HG02938 (cell line): ENCODE measurements around the gene TCN2.
"Not testable (repeated sequence)": the region's sequence is repeated elsewhere in the genome, so short reads cannot be mapped to it uniquely, and the experiment has no call there.

Experiments
- ATAC-seq: cut with Tn5 transposase; IDR thresholded peaks from one replicate; pipeline ENCODE4 v1.9.1; 2021; ENCODE audit warnings: mild to moderate bottlenecking, moderate library complexity; ENCODE audit not compliant: unreplicated experiment

TCN2 gene

GRCh38 chr22:30606455-30607299 is at the start of gene TCN2:
TCN2 (plus strand) TSS chr22:30607174; CDS start chr22:30607332, 158 bp downstream.
- no peak for ATAC-seq

GRCh38 chr22:30557243-30557642 is 49.7 kb upstream of the TCN2 start:
- ATAC-seq = no peak

DNA sequence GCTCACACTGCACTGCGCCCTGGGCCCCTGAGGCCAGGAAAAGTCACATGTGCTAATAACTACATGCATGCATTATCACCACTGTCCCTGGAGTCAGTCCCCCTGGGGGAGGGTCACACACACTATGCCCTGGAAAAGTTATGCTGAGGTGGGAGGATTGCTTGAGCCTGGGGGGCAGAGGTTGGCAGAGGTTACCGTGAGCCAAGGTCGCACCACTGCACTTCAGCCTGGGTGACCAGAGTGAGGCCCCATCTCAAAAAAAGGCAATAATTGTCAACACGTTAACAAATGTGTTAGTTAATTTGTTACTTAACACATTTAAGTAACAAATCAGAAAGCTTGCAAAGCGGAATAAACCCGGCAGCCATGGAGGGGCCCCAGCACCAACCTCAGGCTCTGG is 47.1 kb upstream of the TCN2 start:
- ATAC-seq = no peak

GRCh38 chr22:30560643-30561202 is 46.3 kb upstream of the TCN2 start:
- ATAC-seq = not testable (repeated sequence)

DNA sequence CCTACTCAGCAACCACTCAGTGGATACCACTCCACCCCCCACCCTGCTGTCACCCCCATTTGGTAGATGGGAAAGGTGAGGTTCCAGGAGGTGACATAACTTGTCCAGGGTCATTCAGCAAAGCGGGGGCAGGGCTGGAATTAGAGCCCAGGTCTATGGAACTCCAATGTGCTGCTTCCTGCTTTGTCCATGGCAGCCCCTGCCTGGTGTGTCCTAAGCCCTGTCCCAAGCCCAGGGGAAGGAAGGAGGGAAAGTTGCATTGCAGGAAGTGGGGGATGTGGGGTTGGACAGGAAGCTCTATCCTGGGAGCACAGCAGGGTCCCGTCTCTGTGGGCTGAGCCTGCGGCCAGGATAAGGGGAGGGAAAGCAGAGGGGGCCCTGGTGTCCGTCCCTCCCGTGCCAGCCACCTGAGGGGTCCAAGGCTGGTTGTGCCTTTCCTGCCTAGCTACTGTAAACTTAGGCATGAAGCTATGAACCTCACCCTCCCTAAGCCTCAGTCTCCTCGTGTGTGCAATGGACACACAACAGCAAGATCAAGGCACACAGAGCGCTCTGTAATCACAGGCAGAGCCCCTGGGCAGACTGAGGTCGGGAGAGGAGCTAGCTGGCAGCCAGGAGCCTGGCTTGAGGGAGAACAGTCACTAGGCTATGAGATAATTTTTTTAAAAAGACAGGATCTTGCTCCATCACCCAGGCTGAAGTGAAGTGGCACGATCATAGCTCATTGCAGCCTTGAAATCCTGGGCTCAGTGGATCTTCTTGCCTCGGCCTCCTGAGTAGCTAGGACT is 45.4 kb upstream of the TCN2 start:
- ATAC-seq = no peak

GRCh38 chr22:30562366-30562765 is 44.6 kb upstream of the TCN2 start:
- ATAC-seq = no peak

GRCh38 chr22:30564045-30564760 is 42.8 kb upstream of the TCN2 start:
- no peak for ATAC-seq

GRCh38 chr22:30564761-30565119 is 42.2 kb upstream of the TCN2 start:
- ATAC-seq = no peak

DNA sequence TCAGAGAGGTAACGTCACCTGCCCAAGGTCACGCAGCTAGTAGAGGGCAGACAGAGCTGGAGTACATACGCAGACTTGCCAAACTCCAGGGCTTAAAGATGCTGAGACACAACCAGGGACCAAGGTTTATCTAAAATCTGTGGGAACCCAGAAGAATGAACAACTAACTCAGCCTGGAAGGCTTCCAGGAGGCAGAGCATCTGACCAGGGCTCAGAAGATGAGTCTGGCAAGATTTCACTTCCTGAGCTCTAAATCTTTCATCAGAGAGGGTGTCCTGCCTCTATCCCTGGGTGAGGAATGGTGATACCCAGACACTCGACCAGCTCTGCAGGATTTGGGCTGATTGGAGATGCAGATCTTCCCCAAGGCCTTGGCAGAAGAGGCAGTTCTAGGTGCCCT is 41.6 kb upstream of the TCN2 start:
- ATAC-seq = no peak

DNA sequence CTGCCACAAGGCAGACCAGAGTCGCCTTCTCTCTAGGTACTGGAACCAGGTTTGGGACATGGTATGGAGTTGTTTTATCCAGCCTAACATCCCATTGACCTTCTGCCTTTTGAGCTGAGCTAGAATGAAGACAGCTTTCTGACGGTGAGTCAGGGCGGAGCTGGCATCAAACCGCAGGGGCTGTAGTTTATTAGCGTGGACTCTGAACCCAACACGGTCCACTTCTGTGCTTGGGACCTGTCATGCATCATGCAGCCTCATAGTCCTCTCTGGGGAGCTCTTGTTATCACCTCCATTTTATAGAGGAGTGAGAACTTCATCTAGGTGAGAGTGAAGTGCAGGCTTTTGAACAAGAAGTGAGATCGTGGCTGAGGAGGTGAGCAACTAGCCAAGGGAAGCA is 40.8 kb upstream of the TCN2 start:
- no peak for ATAC-seq

DNA sequence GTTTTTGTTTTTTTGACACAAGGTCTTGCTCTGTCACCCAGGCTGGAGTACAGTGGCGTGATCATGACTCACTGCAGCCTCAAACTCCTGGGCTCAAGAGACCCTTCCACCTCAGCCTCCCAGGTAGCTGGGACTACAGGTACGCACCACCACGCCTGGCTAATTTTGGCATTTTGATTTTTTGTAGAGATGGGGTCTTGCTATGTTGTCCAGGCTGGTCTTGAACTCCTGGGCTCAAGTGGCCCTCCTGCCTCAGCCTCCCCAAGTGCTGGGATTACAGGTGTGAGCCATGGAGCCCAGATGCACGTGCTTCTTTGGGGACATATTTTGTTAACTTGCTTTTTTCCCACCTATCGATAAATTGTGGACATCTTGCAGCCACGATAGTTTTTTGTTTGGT is 39.7 kb upstream of the TCN2 start:
- not testable (repeated sequence) for ATAC-seq

GRCh38 chr22:30568137-30568805 is 38.7 kb upstream of the TCN2 start:
- no peak for ATAC-seq

DNA sequence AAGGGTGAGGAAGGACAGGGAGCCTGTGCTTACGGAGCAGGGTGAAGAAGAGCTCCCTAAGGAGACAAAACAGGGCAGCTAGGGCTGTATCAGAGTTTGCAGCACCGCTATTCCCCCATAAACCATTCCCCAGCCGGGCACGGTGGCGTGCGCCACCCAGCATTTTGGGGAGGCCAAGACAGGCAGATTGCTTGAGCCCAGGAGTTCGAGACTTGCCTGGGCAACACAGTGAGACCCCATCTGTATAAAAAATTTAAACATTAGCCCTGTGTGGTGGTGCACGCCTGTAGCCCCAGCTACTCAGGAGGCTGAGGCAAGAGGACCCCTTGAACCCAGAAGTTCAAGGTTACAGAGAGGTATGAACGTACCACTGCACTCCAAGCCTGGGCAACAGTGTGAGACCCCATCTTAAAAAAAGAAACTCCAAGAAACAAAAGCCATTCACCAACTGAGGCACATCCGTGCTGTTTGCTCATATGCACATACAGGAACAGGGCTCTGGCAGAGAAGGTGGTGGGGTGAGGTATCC is 37.2 kb upstream of the TCN2 start:
- ATAC-seq = no peak

GRCh38 chr22:30572210-30572609 is 34.8 kb upstream of the TCN2 start:
- no peak for ATAC-seq

- ATAC-seq = no peak
Measured at GRCh38 chr22:30572840-30573593, 34.0 kb upstream of the TCN2 start.

DNA sequence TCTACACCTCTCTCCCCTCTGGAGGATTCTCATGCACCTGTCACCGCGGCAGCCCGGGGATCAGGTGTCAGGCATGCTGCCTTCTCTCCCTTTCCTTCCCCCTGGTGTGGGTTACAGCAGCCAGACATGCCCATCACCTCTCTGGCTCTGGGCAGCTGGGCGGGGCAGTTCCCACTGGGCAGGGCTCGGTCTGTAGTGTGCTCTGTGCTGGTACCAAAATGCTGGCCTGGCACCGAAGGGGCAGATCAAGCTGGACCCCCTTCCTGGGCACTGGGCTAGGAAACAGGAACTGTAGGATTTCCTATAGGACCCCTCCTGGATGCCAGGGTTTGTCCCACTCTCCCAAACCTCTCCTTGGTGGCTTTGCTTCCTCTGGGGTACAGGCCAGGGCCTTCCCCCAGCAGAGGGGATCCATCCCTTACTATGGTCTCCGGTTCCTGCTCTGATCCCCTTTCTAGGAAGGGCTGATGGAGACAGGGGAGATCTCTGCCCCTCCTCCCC is 33.3 kb upstream of the TCN2 start:
- no peak for ATAC-seq

GRCh38 chr22:30574095-30574981 is 32.6 kb upstream of the TCN2 start, which contains the start of gene GAL3ST1:
GAL3ST1 (minus strand) TSS chr22:30574665; CDS start chr22:30557392, 17,273 bp downstream.
- ATAC-seq = no peak

- ATAC-seq = no peak
Measured at GRCh38 chr22:30574997-30575671, 31.8 kb upstream of the TCN2 start.
